HepG2 (cell line): ENCODE measurements around the gene TRAPPC12. TPM values are rescaled to one million over a fixed set of nuclear protein-coding genes. Genes with fewer than 3 reads are reported as not detected.

Experiments used
- ADNP ChIP-seq: sonication (generic); formaldehyde crosslinking; IDR thresholded peaks from 2 replicates; pipeline ENCODE4 v1.4.0; 2020; ENCODE audit warnings: missing genetic modification reagents
- HHEX ChIP-seq: IDR thresholded peaks from 2 replicates; pipeline ENCODE4 v1.6.1; 2016; ENCODE audit warnings: control low read depth
- HMG20A ChIP-seq: IDR thresholded peaks from 2 replicates; pipeline ENCODE4 v1.6.1; 2016; ENCODE audit warnings: borderline replicate concordance
- HMGA1 ChIP-seq: sonication (generic); formaldehyde crosslinking; conservative IDR thresholded peaks from 2 replicates; pipeline ENCODE4 v1.4.0; 2020; ENCODE audit warnings: missing genetic modification reagents
- KDM1A ChIP-seq: IDR thresholded peaks from 2 replicates; pipeline ENCODE4 v1.6.1; 2016; ENCODE audit warnings: missing compliant biosample characterization
- LCORL ChIP-seq, 2 experiments: fragments of 450-650 bp in 1 of 2; sonication (generic) in 1 of 2; formaldehyde crosslinking in 1 of 2; IDR thresholded peaks; 2 replicates each; pipeline versions ENCODE4 v1.5.0 to v1.6.1; 2017 to 2020; ENCODE audit warnings: antibody characterized with exemption in 1 of 2, missing genetic modification reagents in 1 of 2
- MTF1 ChIP-seq: sonication (generic); formaldehyde crosslinking; IDR thresholded peaks from 2 replicates; pipeline ENCODE4 v1.5.0; 2020; ENCODE audit warnings: missing genetic modification reagents
- NFE2L1 ChIP-seq: sonication (generic); formaldehyde crosslinking; IDR thresholded peaks from 2 replicates; pipeline ENCODE4 v1.4.0; 2020; ENCODE audit warnings: missing genetic modification reagents, mild to moderate bottlenecking, borderline replicate concordance
- PRMT3 ChIP-seq: sonication (generic); formaldehyde crosslinking; IDR thresholded peaks from 2 replicates; pipeline ENCODE4 v1.8.1; 2022; ENCODE audit warnings: low read depth, mild to moderate bottlenecking, moderate library complexity, missing genetic modification reagents, borderline replicate concordance
- RAD51 ChIP-seq: fragments of 450-650 bp; IDR thresholded peaks from 2 replicates; pipeline ENCODE4 v1.6.1; 2016; ENCODE audit warnings: borderline replicate concordance
- RERE ChIP-seq: IDR thresholded peaks from 2 replicates; pipeline ENCODE4 v1.6.1; 2016; ENCODE audit warnings: low read depth, missing genetic modification reagents, missing compliant biosample characterization
- SRF ChIP-seq: IDR thresholded peaks from 2 replicates; pipeline ENCODE4 v1.6.1; 2011; ENCODE audit warnings: mild to moderate bottlenecking, low read depth, low read length, moderate library complexity
- TBX2 ChIP-seq: sonication (generic); formaldehyde crosslinking; IDR thresholded peaks from 2 replicates; pipeline ENCODE4 v1.5.0; 2020; ENCODE audit warnings: missing genetic modification reagents, mild to moderate bottlenecking, borderline replicate concordance
- TFDP1 ChIP-seq: IDR thresholded peaks from 2 replicates; pipeline ENCODE4 v1.6.1; 2016; ENCODE audit warnings: missing compliant biosample characterization, missing genetic modification reagents, borderline replicate concordance
- ZEB1 ChIP-seq: IDR thresholded peaks from 2 replicates; pipeline ENCODE4 v1.6.1; 2012; ENCODE audit warnings: mild to moderate bottlenecking, low read depth, inconsistent platforms; ENCODE audit not compliant: insufficient replicate concordance
- ZNF235 ChIP-seq: sonication (generic); formaldehyde crosslinking; IDR thresholded peaks from 2 replicates; pipeline ENCODE4 v1.8.1; 2023; ENCODE audit warnings: mild to moderate bottlenecking, missing genetic modification reagents, borderline replicate concordance
- ZNF337 ChIP-seq: sonication (generic); formaldehyde crosslinking; IDR thresholded peaks from 2 replicates; pipeline ENCODE4 v1.5.1; 2020; ENCODE audit warnings: missing genetic modification reagents, low read depth, mild to moderate bottlenecking, borderline replicate concordance
- ZNF350 ChIP-seq: sonication (generic); formaldehyde crosslinking; IDR thresholded peaks from 2 replicates; pipeline ENCODE4 v1.4.0; 2020; ENCODE audit warnings: mild to moderate bottlenecking, low read depth, missing genetic modification reagents, borderline replicate concordance
- ZNF563 ChIP-seq: sonication (generic); formaldehyde crosslinking; IDR thresholded peaks from 2 replicates; pipeline ENCODE4 v1.8.0; 2022; ENCODE audit warnings: mild to moderate bottlenecking, moderate library complexity, missing genetic modification reagents
- ZNF589 ChIP-seq: sonication (generic); formaldehyde crosslinking; conservative IDR thresholded peaks from 2 replicates; pipeline ENCODE4 v1.8.0; 2022; ENCODE audit warnings: mild to moderate bottlenecking, moderate library complexity, missing genetic modification reagents
- ZNF850 ChIP-seq: sonication (generic); formaldehyde crosslinking; conservative IDR thresholded peaks from 2 replicates; pipeline ENCODE4 v1.9.0; 2021; ENCODE audit warnings: mild to moderate bottlenecking, missing genetic modification reagents
- ZSCAN29 ChIP-seq: sonication (generic); formaldehyde crosslinking; conservative IDR thresholded peaks from 2 replicates; pipeline ENCODE4 v1.4.0; 2020; ENCODE audit warnings: mild to moderate bottlenecking, missing genetic modification reagents
- polyA plus RNA-seq, 8 experiments: library from polyadenylated mRNA; depleted of rRNA in 3 of 8; stranded (reverse) in 7 of 8; unstranded in 1 of 8; fragments of >200 nt; fragmentation: Illumina TruSeq in 4 of 8; extraction: Trizol in 4 of 8; gene quantifications; 2 replicates each; pipeline versions ENCODE4 v1.2.1 to v1.2.3, GENCODE V29; 2011 to 2016; ENCODE audit warnings: low read depth in 4 of 8, missing spikeins in 1 of 8, mixed read lengths in 1 of 8; ENCODE audit not compliant: insufficient read depth in 1 of 8
- total RNA-seq, 5 experiments: library from RNA; depleted of rRNA; stranded (reverse); fragments of >200 nt; fragmentation: Illumina TruSeq; extraction: Trizol; gene quantifications; 2 replicates each; pipeline ENCODE4 v1.2.3, GENCODE V29; 2016; ENCODE audit warnings: low read depth in 1 of 5
- TF ChIP-seq, protein P1 (sequence below): sonication (generic); formaldehyde crosslinking; IDR thresholded peaks from 2 replicates; pipeline ENCODE4 v1.4.0; 2020; ENCODE audit warnings: mild to moderate bottlenecking, low read depth, missing genetic modification reagents
- TF ChIP-seq, protein P2 (sequence below): sonication (generic); formaldehyde crosslinking; IDR thresholded peaks from 2 replicates; pipeline ENCODE4 v1.5.0; 2020; ENCODE audit warnings: missing genetic modification reagents, mild to moderate bottlenecking, borderline replicate concordance

The TRAPPC12 gene
- total and polyA plus RNA-seq, 2 of the 13 experiments (the other 11 are each of a cell fraction or from before 2014, with no cell fraction given), result 46.4 to 97.7 TPM

DNA sequence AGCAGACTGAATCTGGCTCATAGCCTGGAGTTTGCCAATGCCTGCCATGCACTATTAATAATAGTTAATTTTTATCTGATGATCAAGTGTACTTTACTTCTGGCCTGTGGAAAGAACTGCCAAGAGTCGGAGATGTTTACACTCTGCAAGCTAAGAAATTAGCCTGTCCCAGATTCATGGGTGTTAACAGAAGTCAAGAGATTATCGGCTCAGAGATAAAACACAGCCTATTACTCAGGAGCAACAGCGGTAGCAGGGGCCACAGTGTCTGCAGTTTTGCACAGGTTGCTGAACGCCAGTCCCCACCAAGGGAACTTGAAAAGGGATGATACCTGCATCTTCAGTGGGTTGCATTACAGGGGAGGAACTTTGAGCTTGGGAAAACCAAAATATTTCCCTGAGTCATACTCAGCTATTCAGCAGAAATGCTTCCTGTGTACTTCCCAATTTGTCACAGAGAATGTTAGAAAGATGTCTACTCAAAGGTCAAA is 144.1 kb downstream of the TRAPPC12 start (continued):
- TF ChIP-seq ADNP, result no peak
- TF ChIP-seq HMG20A (CRISPR knock-in tag), result no peak
- no peak for TF ChIP-seq ZNF589 (CRISPR knock-in tag)
- no peak for TF ChIP-seq ZEB1
- TF ChIP-seq ZNF850, result no peak
- no peak for TF ChIP-seq HMGA1 (CRISPR knock-in tag)
- TF ChIP-seq SRF, result no peak
- TF ChIP-seq MTF1 (CRISPR knock-in tag), result no peak
- no peak for TF ChIP-seq RAD51
- TF ChIP-seq NFE2L1 (CRISPR knock-in tag), result no peak
- TF ChIP-seq ZSCAN29 (CRISPR knock-in tag), result no peak
- TF ChIP-seq ZNF563 (CRISPR knock-in tag), result no peak
- TF ChIP-seq ZNF235 (CRISPR knock-in tag), result no peak
- TF ChIP-seq LCORL (IDR thresholded peaks at IDR 0.05), result peak; percentile 58; the same call in 1 of the 2 replicates
- TF ChIP-seq LCORL (CRISPR knock-in tag; IDR thresholded peaks at IDR 0.05), result no peak
- TF ChIP-seq RERE (CRISPR knock-in tag), result peak; percentile 34; the same call in 1 of the 2 replicates
- TF ChIP-seq, protein P1, sequence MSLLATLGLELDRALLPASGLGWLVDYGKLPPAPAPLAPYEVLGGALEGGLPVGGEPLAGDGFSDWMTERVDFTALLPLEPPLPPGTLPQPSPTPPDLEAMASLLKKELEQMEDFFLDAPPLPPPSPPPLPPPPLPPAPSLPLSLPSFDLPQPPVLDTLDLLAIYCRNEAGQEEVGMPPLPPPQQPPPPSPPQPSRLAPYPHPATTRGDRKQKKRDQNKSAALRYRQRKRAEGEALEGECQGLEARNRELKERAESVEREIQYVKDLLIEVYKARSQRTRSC (CRISPR knock-in tag), result no peak
- TF ChIP-seq PRMT3 (CRISPR knock-in tag), result no peak
- peak; percentile 45 for TF ChIP-seq TBX2 (CRISPR knock-in tag)
- no peak for TF ChIP-seq ZNF337
- no peak for TF ChIP-seq HHEX (CRISPR knock-in tag)
- no peak for TF ChIP-seq TFDP1 (CRISPR knock-in tag)
- TF ChIP-seq, protein P2, sequence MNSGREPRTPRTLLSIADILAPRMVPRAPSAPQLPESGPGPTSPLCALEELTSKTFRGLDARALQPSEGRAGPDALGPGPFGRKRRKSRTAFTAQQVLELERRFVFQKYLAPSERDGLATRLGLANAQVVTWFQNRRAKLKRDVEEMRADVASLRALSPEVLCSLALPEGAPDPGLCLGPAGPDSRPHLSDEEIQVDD (CRISPR knock-in tag), result no peak
- TF ChIP-seq KDM1A, result 0 out of 2 replicates have a peak, but pooled peaks have one; percentile 14
- TF ChIP-seq ZNF350, result no peak
